Fibroblast of skin of left quadriceps (primary cell): ENCODE data around the gene OTULIN.
A peak's percentile ranks its signal among the peaks of the same experiment; 100 is the strongest.

Experiments used
- DNase-seq, 2 experiments: peaks; one replicate each; pipeline ENCODE4 v3.0.0-alpha.2; 2013; ENCODE audit warnings: low read depth in 2 of 2

OTULIN gene

DNA sequence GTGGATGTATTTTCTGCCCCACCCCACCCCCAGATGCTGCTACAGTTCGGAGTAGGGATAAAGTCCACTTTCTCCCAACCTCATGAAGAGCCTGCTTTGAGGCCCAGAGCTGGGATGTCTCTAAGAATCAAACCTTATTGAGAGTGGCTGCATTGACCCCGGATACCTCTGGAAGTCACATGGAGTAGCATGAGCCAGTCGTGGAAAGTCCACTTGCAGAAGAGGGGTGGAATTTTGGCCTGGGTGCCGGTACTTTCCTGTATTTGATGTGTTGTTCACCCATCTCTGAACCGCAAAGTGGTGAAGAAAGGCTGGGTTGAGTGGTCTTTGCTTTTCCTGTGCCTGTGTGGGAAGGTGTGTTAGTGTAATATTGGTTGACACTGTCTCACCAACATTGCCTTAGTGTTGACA, 3.7 kb downstream of the OTULIN start:
- no peak for DNase-seq

GRCh38 chr5:14669415-14669814, 4.9 kb downstream of the OTULIN start:
- DNase-seq = no peak

GRCh38 chr5:14669975-14670374, 5.5 kb downstream of the OTULIN start:
- DNase-seq = no peak

- DNase-seq = no peak
Measured at GRCh38 chr5:14671414-14671813, 6.9 kb downstream of the OTULIN start.

- DNase-seq = no peak
Measured at GRCh38 chr5:14672082-14672481, 7.6 kb downstream of the OTULIN start.

DNA sequence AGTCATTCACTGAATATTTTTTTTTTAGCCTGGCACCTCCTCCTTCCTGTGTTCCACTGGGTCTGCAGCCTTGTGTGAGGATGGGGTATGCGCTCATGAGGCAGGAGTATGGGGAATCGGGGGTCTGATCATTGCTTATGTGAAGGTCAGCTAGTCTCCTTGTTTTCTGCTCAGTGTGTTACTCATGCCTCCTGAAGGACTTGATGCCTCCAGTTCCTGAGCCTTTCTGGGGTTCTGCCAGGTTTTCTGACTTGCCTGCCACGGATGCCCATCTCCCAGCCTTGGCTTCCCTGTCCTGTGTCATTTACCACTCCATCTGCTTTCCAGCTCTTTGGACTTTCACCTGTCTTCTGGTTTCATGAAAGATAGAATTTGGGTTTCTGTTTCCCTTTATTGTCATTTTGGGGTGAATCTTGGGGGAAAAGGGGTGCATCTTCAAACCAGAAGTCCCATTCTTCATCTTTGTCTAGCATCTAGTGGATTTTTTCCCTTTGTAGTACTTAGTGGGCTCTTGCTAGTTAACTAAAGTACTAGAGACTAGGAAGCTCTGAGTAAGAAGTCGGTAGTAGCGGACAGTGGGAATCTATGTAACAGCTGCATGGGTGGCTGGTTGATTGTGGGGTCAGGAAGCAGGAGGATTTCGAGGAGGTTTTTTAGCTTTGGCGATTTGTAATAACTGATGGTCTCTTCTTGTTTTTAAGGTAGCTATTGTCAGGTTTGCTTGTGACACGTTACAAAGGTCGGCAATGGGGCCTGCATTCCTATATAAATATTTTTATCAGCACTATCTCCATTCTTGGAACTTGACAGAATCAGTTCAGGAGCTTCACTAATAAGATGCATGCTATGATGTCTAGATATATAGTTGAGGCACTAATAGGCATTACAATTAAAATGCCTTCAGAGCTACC, 8.2 kb downstream of the OTULIN start:
- no peak for DNase-seq

DNA sequence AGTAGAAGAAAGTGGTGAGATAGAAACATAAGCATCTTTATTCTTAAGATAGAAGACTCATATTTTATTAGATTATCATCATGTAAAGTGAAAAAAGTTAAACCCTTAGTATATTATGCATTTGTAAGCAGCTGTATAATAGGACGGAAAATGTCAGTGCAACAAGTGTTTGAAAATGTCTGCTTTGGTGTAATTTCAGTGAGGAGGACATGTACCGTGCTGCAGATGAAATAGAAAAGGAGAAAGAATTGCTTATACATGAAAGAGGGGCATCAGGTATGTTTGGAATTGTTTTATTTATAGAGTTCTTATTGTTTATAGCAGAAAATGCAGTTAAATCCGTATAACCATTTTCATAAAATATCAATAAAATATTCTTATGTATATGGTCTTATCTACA, 8.9 kb downstream of the OTULIN start:
- no peak for DNase-seq

GRCh38 chr5:14674983-14675854, 10.7 kb downstream of the OTULIN start:
- DNase-seq = no peak

- DNase-seq = no peak
Measured at GRCh38 chr5:14675865-14676300, 11.4 kb downstream of the OTULIN start.

DNA sequence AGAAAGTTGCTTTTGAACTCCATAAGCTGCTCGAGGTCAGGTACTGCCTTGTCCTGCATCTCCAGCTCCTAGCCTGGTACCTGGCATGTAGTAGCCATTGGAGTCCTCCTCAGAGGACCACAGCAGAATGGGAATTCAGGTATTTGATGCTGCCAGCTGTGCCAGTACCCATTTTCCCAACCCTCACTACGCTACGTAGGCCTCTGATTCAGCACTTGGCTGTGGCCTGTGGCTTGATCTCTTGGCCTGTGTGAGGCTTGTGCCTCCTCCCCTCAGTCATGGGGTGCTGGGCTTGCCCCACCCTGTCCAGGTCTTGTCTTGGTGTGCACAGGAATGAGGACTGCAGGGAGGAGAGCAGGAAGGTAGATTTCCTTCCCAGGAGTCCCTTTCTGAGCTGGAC, 11.8 kb downstream of the OTULIN start:
- DNase-seq = no peak

DNA sequence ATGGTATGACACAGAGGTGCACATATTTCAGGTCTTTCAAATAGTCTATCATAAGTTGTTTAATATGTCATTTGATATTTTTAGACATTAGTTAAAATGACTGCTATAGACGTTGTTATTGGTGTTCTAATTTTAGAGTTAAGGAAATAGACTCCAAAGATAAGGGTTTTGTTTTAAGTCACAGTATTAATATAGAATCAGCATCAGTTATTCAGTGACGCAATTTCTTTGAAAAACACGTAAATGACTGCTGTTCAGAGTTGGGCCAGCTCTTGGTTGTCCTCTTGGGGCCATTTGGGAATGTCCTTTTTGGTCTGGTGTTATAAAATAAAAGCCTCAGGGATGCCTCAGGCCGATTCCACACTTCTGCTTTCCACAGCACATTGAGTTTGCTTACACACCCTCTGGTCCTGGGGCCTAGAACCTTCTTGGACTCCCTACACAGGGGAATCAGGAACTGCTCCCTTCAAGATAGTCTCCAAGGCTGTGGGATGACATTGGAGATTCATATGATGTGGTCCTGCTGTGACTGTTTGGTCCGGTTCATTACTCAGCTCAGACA, 14.3 kb downstream of the OTULIN start:
- no peak for DNase-seq

DNA sequence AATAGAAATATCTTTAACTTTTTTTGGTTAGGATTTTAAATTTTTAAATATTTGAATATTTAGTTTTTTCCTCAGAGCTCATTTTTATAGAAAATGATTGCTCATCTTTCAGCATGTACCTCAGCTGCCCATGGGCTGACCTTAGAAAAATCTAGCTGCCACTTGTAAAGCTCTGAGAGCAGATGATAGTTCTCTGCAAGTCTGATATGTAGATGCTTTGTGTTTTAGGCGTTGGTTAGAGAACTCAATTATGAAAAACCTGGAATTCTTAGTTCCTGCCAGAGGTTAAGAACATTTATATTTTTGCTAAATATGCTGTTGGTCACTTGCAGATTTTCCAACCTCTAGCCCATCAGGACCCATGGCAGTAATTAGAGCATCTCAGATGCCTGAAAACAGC, 15.1 kb downstream of the OTULIN start:
- no peak for DNase-seq

DNA sequence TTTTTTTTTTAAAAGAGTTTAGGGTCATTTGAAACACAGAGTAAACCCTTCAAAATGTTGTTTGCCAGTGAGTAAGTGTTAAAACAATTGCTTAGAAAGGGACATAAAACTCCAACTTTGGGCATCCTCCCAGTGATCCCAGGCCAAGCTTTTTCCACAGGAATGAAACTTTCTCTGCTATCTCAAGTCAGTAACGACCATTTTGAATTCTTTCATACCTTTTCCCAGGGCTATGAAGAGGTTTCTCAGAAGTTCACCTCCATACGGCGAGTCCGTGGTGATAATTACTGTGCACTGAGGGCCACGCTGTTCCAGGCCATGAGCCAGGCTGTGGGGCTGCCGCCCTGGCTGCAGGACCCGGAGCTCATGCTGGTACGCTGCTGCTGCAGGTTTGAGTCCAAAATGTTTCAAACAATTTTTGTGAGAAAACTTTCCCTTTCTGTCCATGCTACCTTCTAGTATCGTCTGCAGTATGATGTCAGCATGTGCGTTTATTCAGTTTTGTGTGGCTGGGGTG, 16.8 kb downstream of the OTULIN start:
- DNase-seq = no peak

GRCh38 chr5:14683906-14684455, 19.5 kb downstream of the OTULIN start:
- no peak for DNase-seq

DNA sequence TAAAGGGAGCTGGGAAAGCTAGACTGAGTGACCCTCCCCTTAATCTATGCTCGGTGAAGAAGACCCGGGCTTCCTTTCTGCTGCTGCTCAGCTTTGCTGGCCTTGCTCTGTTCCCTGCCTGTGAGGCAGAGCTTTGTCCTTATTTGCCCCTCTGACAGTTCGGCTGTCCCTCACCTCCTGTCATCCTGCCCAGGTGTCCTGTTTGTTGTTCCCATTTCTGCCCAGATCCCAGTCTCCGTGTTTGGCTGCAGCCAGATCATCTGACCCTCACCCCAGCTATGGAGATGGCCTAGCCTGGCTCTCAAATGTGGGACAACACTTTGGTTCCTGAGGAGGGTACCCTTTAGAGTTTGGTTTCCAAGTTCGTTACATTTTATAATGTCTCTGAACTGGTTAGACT, 20.2 kb downstream of the OTULIN start:
- no peak for DNase-seq

DNA sequence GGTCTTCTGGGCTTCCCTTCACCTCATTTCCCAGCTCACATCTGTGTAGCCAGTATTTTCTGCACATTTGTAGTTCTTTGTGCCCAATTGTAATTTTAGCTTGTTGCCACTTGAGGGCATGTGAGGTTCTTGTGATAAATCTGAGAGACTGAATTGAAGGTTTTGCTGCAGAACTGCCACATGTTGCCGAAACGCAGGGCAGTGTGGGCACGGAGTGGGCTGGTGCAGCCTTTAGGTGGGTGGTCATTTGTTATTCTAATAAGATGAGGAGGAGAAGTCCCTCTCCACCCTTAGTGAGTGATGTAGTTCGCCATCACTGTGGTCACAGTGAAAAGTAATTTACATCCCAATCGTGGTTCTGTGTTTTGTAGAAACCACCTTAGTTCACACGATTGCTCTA, 21.2 kb downstream of the OTULIN start:
- peak in 1 of 2 experiments; percentile 31 for DNase-seq

GRCh38 chr5:14686517-14686916, 22.0 kb downstream of the OTULIN start:
- no peak for DNase-seq

DNA sequence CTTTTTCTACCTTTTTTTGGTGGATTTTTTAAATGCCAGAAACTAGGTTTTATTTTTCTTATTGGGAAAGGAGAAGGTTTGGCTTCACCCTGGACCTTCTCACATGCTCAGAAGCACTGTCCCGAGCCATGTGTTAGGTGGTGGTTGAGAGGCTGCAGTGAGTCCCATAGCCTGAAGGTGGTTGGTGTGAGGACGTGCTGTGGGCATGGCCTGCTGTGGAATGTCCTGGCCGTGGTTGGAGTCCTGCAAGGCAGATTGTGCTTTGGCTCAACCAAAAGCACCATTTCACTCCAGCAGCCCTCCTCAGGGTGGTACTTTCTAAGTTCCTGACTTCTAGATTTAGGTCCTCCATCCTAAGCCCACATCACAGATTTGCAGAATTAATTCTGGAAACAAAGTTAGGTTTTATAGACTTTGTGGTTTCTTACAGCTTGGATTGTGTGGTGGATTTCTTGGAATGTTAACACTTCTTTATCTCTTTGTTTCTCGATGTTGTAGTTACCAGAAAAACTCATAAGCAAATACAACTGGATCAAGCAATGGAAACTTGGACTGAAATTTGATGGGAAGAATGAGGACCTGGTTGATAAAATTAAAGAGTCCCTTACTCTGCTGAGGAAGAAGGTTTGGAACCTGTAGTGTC, 22.6 kb downstream of the OTULIN start:
- DNase-seq = no peak

DNA sequence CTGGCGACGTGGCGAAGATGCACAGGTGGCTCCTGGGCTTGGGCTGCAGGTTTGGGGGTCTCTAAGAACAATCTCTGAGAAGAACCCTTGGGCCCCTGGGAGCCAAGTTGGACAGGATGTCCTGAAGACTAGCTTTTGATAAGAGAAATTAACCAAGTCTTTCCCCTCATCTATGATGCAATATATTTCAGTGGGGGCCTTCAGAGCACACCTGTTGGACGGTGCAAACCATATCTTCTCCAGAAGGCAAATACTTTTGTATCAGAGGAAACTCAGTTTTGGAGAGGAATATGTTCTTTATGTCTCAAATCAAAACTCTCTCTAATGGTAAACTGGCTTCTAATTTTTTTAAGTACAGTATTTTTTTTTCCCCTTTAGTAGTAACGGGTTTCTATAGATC, 28.6 kb downstream of the OTULIN start:
- DNase-seq = no peak

GRCh38 chr5:14695152-14695551, 30.6 kb downstream of the OTULIN start:
- DNase-seq = no peak

GRCh38 chr5:14696057-14696456, 31.5 kb downstream of the OTULIN start:
- no peak for DNase-seq
